Activated T-helper 1 cell treated with anti-CD3 and anti-CD28 coated beads, Interleukin-2, amount 50 U/mL, for 16 hours (primary cell): Measurements from ENCODE around the gene SGO2.
"Not testable (repeated sequence)": the region's sequence is repeated elsewhere in the genome, so short reads cannot be mapped to it uniquely, and the experiment has no call there.

Experiments
- DNase-seq, 2 donors: peaks; one replicate each; pipeline ENCODE4 v3.0.0-alpha.2; 2020; ENCODE audit warnings: low read depth in 1 of 2, low spot score in 1 of 2

SGO2 gene

GRCh38 chr2:200620606-200621390 is 94.8 kb downstream of the SGO2 start:
- no peak for DNase-seq

- no peak for DNase-seq
These were observed 96.1 kb downstream of the SGO2 start for GRCh38 chr2:200622106-200622505.

- no peak for DNase-seq
These were observed 98.0 kb downstream of the SGO2 start for GRCh38 chr2:200624026-200624425.

- no peak for DNase-seq
These were observed 98.7 kb downstream of the SGO2 start for GRCh38 chr2:200624658-200625057.

- DNase-seq = no peak
These were observed 99.3 kb downstream of the SGO2 start for GRCh38 chr2:200625282-200625681.

- no peak for DNase-seq
These were observed 100.0 kb downstream of the SGO2 start for GRCh38 chr2:200625958-200626363.

- DNase-seq = no peak
These were observed 101.2 kb downstream of the SGO2 start for GRCh38 chr2:200627110-200627770.

- not testable (repeated sequence) for DNase-seq
These were observed 102.5 kb downstream of the SGO2 start for GRCh38 chr2:200628461-200628860.

- no peak for DNase-seq
These were observed 105.3 kb downstream of the SGO2 start for GRCh38 chr2:200631287-200631686.
